ENCODE measurements around the gene GNAQ. TPM values are rescaled to one million over a fixed set of nuclear protein-coding genes. Genes with fewer than 3 reads are reported as not detected.

Gene GNAQ
- total RNA-seq, 1 experiment from 2014 or later, result 28.7 TPM

GRCh38 chr9:77743386-77743785 lies 288.2 kb downstream of the GNAQ start:
- RAD21 ChIA-PET (ENCODE audit: low non-redundant PET in 1 of 2, low total read pairs in 2 of 2, uncharacterized antibody in 2 of 2, unreplicated experiment in 2 of 2), result no interaction called here
- POLR2A ChIA-PET, result no interaction called here
- H3K4me3 ChIP-seq (replicated peaks in 1 of 2; ENCODE audit: low read depth in 1 of 2, low read length in 2 of 2), result no peak overlapping the region
- BruUV-seq (replicated peaks), result no TSS peak
- H3K27me3 ChIP-seq (ENCODE audit: insufficient read depth, low read length), result no peaks in the 10 kb centered on the region
- no peaks in the 10 kb centered on the region for H4K20me1 ChIP-seq (ENCODE audit: insufficient read depth)
- H3K36me3 ChIP-seq (ENCODE audit: control insufficient read depth in 1 of 2, insufficient read depth in 2 of 2, low read length in 2 of 2), result no peaks in the 10 kb centered on the region
- ATAC-seq, result no peak
- no peaks in the 10 kb centered on the region for H3K79me2 ChIP-seq (ENCODE audit: insufficient read depth, low read length)
- no peak overlapping the region for H3K4me2 ChIP-seq (ENCODE audit: low read length)
- intact Hi-C loops (cut with micrococcal nuclease), result no loop called here
- no peak overlapping the region for H3K27ac ChIP-seq (ENCODE audit: low read depth, low read length)
- H2AFZ ChIP-seq (ENCODE audit: low read depth, low read length, poor library complexity, severe bottlenecking), result no peak overlapping the region
- H3K9me3 ChIP-seq (ENCODE audit: control insufficient read depth in 1 of 2, insufficient read depth in 1 of 2, low read depth in 1 of 2, low read length in 2 of 2), result no peaks in the 10 kb centered on the region
- H3K9me2 ChIP-seq (ENCODE audit: insufficient read depth), result no peaks in the 10 kb centered on the region
- CTCF ChIA-PET, result no interaction called here
- DNase-seq (ENCODE audit: low read depth, low spot score), result no peak
- no peaks in the 10 kb centered on the region for H3K4me1 ChIP-seq (ENCODE audit: control insufficient read depth in 1 of 2, insufficient read depth in 2 of 2, low read length in 2 of 2)
- TF ChIP-seq REST (IDR thresholded peaks at IDR 0.05; ENCODE audit: low read depth) (no peak), YY1 (IDR thresholded peaks at IDR 0.05; ENCODE audit: extremely low read depth, insufficient replicate concordance, low read depth, low read length) (no peak), EZH2 (IDR thresholded peaks at IDR 0.05) (no peak), TCF7L2 (IDR thresholded peaks at IDR 0.05; ENCODE audit: borderline replicate concordance, extremely low read depth, insufficient read depth, insufficient read length) (no peak), EGR1 (IDR thresholded peaks at IDR 0.05; ENCODE audit: low read depth) (no peak), ATF3 (IDR thresholded peaks at IDR 0.05) (no peak), POLR2AphosphoS5 (IDR thresholded peaks at IDR 0.05; ENCODE audit: low read depth, low read length) (no peak), SP1 (IDR thresholded peaks at IDR 0.05; ENCODE audit: low read depth) (no peak), MAX (IDR thresholded peaks at IDR 0.05) (no peak), ZFX (IDR thresholded peaks at IDR 0.05) (no peak), SIN3A (IDR thresholded peaks at IDR 0.05; ENCODE audit: low read depth) (no peak), JUND (IDR thresholded peaks at IDR 0.05) (no peak), RAD21 (IDR thresholded peaks at IDR 0.05; ENCODE audit: low read depth) (no peak), EZH2phosphoT487 (IDR thresholded peaks at IDR 0.05; ENCODE audit: borderline replicate concordance) (no peak)
- TF ChIP-seq, protein P1, sequence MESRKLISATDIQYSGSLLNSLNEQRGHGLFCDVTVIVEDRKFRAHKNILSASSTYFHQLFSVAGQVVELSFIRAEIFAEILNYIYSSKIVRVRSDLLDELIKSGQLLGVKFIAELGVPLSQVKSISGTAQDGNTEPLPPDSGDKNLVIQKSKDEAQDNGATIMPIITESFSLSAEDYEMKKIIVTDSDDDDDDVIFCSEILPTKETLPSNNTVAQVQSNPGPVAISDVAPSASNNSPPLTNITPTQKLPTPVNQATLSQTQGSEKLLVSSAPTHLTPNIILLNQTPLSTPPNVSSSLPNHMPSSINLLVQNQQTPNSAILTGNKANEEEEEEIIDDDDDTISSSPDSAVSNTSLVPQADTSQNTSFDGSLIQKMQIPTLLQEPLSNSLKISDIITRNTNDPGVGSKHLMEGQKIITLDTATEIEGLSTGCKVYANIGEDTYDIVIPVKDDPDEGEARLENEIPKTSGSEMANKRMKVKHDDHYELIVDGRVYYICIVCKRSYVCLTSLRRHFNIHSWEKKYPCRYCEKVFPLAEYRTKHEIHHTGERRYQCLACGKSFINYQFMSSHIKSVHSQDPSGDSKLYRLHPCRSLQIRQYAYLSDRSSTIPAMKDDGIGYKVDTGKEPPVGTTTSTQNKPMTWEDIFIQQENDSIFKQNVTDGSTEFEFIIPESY (IDR thresholded peaks at IDR 0.05; ENCODE audit: extremely low read depth, insufficient replicate concordance, low read length), result no peak
- no peak overlapping the region for H3K9ac ChIP-seq (ENCODE audit: low read length)
